Measurements from ENCODE around the gene C16orf78. TPM values are rescaled to one million over a fixed set of nuclear protein-coding genes. Genes with fewer than 3 reads are reported as not detected.

The C16orf78 gene
- total RNA-seq, 4 donors from 2014 or later = not detected

- ATAC-seq (ENCODE audit: low FRiP score) (no peak), DNase-seq (ENCODE audit: low spot score) (no peak)
- no peak for TF ChIP-seq CTCF (IDR thresholded peaks at IDR 0.05)
Observed at GRCh38 chr16:49342336-49343265, 31.0 kb upstream of the C16orf78 start.

GRCh38 chr16:49343291-49343690 is 30.3 kb upstream of the C16orf78 start:
- ATAC-seq (ENCODE audit: low FRiP score) (no peak), DNase-seq (ENCODE audit: low spot score) (no peak)
- TF ChIP-seq CTCF (IDR thresholded peaks at IDR 0.05) = no peak

GRCh38 chr16:49344401-49344800 is 29.2 kb upstream of the C16orf78 start:
- no peak for TF ChIP-seq CTCF (IDR thresholded peaks at IDR 0.05)
- no peak for ATAC-seq (ENCODE audit: low FRiP score)
- DNase-seq (ENCODE audit: low spot score) = no peak

- no peak for TF ChIP-seq CTCF (IDR thresholded peaks at IDR 0.05)
- no peak for DNase-seq (ENCODE audit: low spot score)
- ATAC-seq (ENCODE audit: low FRiP score) = no peak
Observed at GRCh38 chr16:49345829-49346228, 27.8 kb upstream of the C16orf78 start.

- no peak for ATAC-seq (ENCODE audit: low FRiP score)
Observed at GRCh38 chr16:49346459-49346858, 27.1 kb upstream of the C16orf78 start.

GRCh38 chr16:49347476-49347875 is 26.1 kb upstream of the C16orf78 start:
- TF ChIP-seq CTCF (IDR thresholded peaks at IDR 0.05) = no peak
- DNase-seq (ENCODE audit: low spot score) (no peak), ATAC-seq (ENCODE audit: low FRiP score) (no peak)

More at GRCh38 chr16:49346459-49346858, 27.1 kb upstream of the C16orf78 start:
- TF ChIP-seq CTCF (IDR thresholded peaks at IDR 0.05) = no peak
- DNase-seq (ENCODE audit: low spot score) = no peak
